ENCODE measurements around the gene NOTCH1.
A peak's percentile ranks its signal among the peaks of the same experiment; 100 is the strongest.
"Not testable (repeated sequence)": the region's sequence is repeated elsewhere in the genome, so short reads cannot be mapped to it uniquely, and the experiment has no call there.

Gene NOTCH1

GRCh38 chr9:136563646-136564325 is 17.9 kb upstream of the NOTCH1 start:
- H3K9ac ChIP-seq (ENCODE audit: low read depth in 1 of 2, low read length in 2 of 2) = no peak overlapping the region
- H3K27ac ChIP-seq (ENCODE audit: low read depth in 2 of 2, low read length in 2 of 2) = peak overlapping the region; percentile 46 to 52
- no peak overlapping the region for H3K4me3 ChIP-seq (ENCODE audit: low read length in 2 of 2)
- no peaks in the 10 kb centered on the region for H3K36me3 ChIP-seq (ENCODE audit: control insufficient read depth in 2 of 2, insufficient read depth in 2 of 2, low read length in 2 of 2)
- no peaks in the 10 kb centered on the region for H3K27me3 ChIP-seq (ENCODE audit: control insufficient read depth in 2 of 2, insufficient read depth in 2 of 2, low read length in 2 of 2)
- H3K4me1 ChIP-seq (ENCODE audit: control insufficient read depth in 2 of 2, insufficient read depth in 2 of 2, low read length in 2 of 2) = peaks cover 26 to 28% of the 10 kb centered on the region in 2 donors
- no peaks in the 10 kb centered on the region for H3K9me3 ChIP-seq (ENCODE audit: control insufficient read depth in 2 of 2, low read length in 2 of 2)

DNA sequence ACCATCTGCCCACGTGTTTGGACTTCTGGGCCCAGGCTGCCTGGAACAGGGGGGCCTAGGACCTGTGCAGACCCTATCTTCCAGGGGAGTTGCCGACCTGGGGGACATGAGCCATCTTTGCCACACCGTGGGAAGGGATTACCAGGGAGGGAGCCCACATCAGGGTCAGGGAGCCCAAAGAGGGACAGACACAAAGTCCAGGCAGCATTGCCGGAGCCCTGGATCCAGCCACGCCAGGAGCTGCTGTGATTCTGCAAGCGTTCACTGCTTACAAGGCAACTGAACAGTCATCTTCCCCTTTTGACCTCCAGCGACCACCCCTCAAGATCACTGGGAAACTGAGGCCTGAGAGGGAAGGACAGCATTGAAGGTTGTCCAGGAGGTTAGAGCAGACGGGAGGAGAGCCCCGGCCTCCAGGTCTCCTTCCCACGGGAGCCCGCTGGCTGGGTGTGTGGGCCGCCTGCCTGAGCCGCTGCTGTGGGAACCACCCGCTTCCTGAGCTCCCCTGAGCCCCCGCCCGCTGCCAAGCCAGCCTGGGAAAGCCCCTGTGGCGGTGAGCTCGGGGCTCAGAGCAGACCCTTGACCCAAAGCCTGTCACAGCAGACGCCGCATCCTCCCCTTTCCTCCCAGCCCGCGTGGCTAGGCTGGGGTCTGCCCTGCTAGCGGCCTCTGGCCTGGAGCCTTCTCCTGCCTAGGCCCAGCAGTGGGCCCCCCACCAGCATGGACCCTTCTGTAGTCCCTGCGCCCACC is 17.1 kb upstream of the NOTCH1 start:
- H3K4me3 ChIP-seq (ENCODE audit: low read length in 2 of 2) = no peak overlapping the region
- no peaks in the 10 kb centered on the region for H3K9me3 ChIP-seq (ENCODE audit: control insufficient read depth in 2 of 2, low read length in 2 of 2)
- no peaks in the 10 kb centered on the region for H3K27me3 ChIP-seq (ENCODE audit: control insufficient read depth in 2 of 2, insufficient read depth in 2 of 2, low read length in 2 of 2)
- no peak overlapping the region for H3K27ac ChIP-seq (ENCODE audit: low read depth in 2 of 2, low read length in 2 of 2)
- peaks cover 22 to 23% of the 10 kb centered on the region in 2 donors for H3K4me1 ChIP-seq (ENCODE audit: control insufficient read depth in 2 of 2, insufficient read depth in 2 of 2, low read length in 2 of 2)
- no peaks in the 10 kb centered on the region for H3K36me3 ChIP-seq (ENCODE audit: control insufficient read depth in 2 of 2, insufficient read depth in 2 of 2, low read length in 2 of 2)
- H3K9ac ChIP-seq (ENCODE audit: low read depth in 1 of 2, low read length in 2 of 2) = no peak overlapping the region

DNA sequence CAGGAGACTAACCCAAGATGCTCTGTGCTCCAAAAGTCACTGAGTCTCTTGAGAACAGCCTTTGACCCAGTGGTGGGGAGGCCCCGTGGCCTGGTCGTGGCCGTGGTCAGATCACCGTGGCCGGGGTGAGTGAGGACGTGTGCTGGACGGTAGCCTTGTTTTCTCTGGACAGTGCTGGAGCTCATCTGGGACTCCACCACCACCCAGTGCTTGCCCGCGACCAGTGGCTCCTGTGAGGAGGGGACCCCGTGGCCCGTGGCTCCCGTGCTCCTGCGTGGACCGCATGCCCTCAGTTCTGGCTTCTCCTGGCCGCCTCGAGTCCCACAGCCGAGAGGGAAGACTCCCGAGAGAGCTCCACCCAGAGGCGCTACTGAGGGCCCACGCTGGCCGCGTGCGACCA is 15.9 kb upstream of the NOTCH1 start:
- Histone ChIP-seq H3K4me1 (ENCODE audit: control insufficient read depth in 2 of 2, insufficient read depth in 2 of 2, low read length in 2 of 2) (peaks cover 19% of the 10 kb centered on the region in 2 donors), H3K36me3 (ENCODE audit: control insufficient read depth in 2 of 2, insufficient read depth in 2 of 2, low read length in 2 of 2) (no peaks in the 10 kb centered on the region), H3K27me3 (ENCODE audit: control insufficient read depth in 2 of 2, insufficient read depth in 2 of 2, low read length in 2 of 2) (no peaks in the 10 kb centered on the region), H3K9me3 (ENCODE audit: control insufficient read depth in 2 of 2, low read length in 2 of 2) (no peaks in the 10 kb centered on the region), H3K9ac (ENCODE audit: low read depth in 1 of 2, low read length in 2 of 2) (no peak overlapping the region), H3K27ac (ENCODE audit: low read depth in 2 of 2, low read length in 2 of 2) (no peak overlapping the region), H3K4me3 (ENCODE audit: low read length in 2 of 2) (no peak overlapping the region)

GRCh38 chr9:136560586-136560985 is 14.7 kb upstream of the NOTCH1 start:
- Histone ChIP-seq H3K4me1 (ENCODE audit: control insufficient read depth in 2 of 2, insufficient read depth in 2 of 2, low read length in 2 of 2) (peaks cover 13 to 18% of the 10 kb centered on the region in 2 donors), H3K27me3 (ENCODE audit: control insufficient read depth in 2 of 2, insufficient read depth in 2 of 2, low read length in 2 of 2) (no peaks in the 10 kb centered on the region)

DNA sequence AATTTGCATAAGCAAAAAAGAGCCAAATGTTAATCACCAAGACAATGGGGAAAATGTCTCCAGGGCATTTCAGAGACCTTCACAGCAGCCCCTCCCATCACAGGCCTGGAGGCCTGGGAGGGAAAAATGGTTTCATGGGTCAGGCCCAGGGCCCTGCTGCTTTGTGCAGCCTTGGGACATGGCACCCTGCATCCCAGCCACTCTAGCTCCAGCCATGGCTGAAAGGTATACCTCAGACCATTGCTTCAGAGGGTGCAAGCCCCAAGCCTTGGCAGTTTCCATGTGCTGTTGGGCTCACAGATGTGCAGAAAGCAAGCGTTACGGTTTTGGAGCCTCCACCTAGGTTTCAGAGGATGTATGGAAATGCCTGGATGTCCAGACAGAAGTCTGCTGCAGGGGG is 13.5 kb upstream of the NOTCH1 start:
- H3K9ac ChIP-seq (ENCODE audit: low read depth in 1 of 2, low read length in 2 of 2); H3K27me3 ChIP-seq (ENCODE audit: control insufficient read depth in 2 of 2, insufficient read depth in 2 of 2, low read length in 2 of 2); H3K4me3 ChIP-seq (ENCODE audit: low read length in 2 of 2); H3K27ac ChIP-seq (ENCODE audit: low read depth in 2 of 2, low read length in 2 of 2); H3K9me3 ChIP-seq (ENCODE audit: control insufficient read depth in 2 of 2, low read length in 2 of 2); H3K36me3 ChIP-seq (ENCODE audit: control insufficient read depth in 2 of 2, insufficient read depth in 2 of 2, low read length in 2 of 2); H3K4me1 ChIP-seq (ENCODE audit: control insufficient read depth in 2 of 2, insufficient read depth in 2 of 2, low read length in 2 of 2): not testable (repeated sequence)

More at GRCh38 chr9:136560586-136560985, 14.7 kb upstream of the NOTCH1 start:
- H3K9me3 ChIP-seq (ENCODE audit: control insufficient read depth in 2 of 2, low read length in 2 of 2) = no peaks in the 10 kb centered on the region
- no peak overlapping the region for H3K9ac ChIP-seq (ENCODE audit: low read depth in 1 of 2, low read length in 2 of 2)
- no peaks in the 10 kb centered on the region for H3K36me3 ChIP-seq (ENCODE audit: control insufficient read depth in 2 of 2, insufficient read depth in 2 of 2, low read length in 2 of 2)
- no peak overlapping the region for H3K4me3 ChIP-seq (ENCODE audit: low read length in 2 of 2)
- H3K27ac ChIP-seq (ENCODE audit: low read depth in 2 of 2, low read length in 2 of 2) = no peak overlapping the region

DNA sequence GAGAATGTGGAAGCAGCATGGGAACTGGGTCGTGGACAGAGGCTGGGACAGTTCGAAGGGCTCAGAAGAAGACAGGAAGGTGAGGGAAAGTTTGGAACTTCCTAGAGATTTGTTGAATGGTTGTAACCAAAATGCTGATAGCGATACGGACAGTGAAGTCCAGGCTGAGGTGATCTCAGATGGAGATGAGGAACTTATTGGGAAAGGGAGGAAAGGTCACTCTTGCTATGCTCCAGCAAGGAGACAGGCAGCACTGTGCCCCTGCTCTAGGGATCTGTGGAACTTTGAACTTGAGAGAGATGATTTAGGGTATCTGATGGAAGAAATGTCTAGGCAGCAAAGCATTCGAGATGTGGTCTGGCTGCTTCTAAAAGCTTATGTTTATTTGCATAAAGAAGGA is 13.0 kb upstream of the NOTCH1 start:
- H3K27ac ChIP-seq (ENCODE audit: low read depth in 2 of 2, low read length in 2 of 2); H3K4me1 ChIP-seq (ENCODE audit: control insufficient read depth in 2 of 2, insufficient read depth in 2 of 2, low read length in 2 of 2); H3K9ac ChIP-seq (ENCODE audit: low read depth in 1 of 2, low read length in 2 of 2); H3K36me3 ChIP-seq (ENCODE audit: control insufficient read depth in 2 of 2, insufficient read depth in 2 of 2, low read length in 2 of 2); H3K4me3 ChIP-seq (ENCODE audit: low read length in 2 of 2); H3K9me3 ChIP-seq (ENCODE audit: control insufficient read depth in 2 of 2, low read length in 2 of 2); H3K27me3 ChIP-seq (ENCODE audit: control insufficient read depth in 2 of 2, insufficient read depth in 2 of 2, low read length in 2 of 2): not testable (repeated sequence)

GRCh38 chr9:136558373-136558772 is 12.5 kb upstream of the NOTCH1 start:
- no peaks in the 10 kb centered on the region for H3K9me3 ChIP-seq (ENCODE audit: control insufficient read depth in 2 of 2, low read length in 2 of 2)
- no peaks in the 10 kb centered on the region for H3K27me3 ChIP-seq (ENCODE audit: control insufficient read depth in 2 of 2, insufficient read depth in 2 of 2, low read length in 2 of 2)
- no peak overlapping the region for H3K27ac ChIP-seq (ENCODE audit: low read depth in 2 of 2, low read length in 2 of 2)
- H3K4me1 ChIP-seq (ENCODE audit: control insufficient read depth in 2 of 2, insufficient read depth in 2 of 2, low read length in 2 of 2) = peaks cover 0 to 2% of the 10 kb centered on the region in 2 donors
- no peaks in the 10 kb centered on the region for H3K36me3 ChIP-seq (ENCODE audit: control insufficient read depth in 2 of 2, insufficient read depth in 2 of 2, low read length in 2 of 2)
- H3K9ac ChIP-seq (ENCODE audit: low read depth in 1 of 2, low read length in 2 of 2) = no peak overlapping the region
- no peak overlapping the region for H3K4me3 ChIP-seq (ENCODE audit: low read length in 2 of 2)

DNA sequence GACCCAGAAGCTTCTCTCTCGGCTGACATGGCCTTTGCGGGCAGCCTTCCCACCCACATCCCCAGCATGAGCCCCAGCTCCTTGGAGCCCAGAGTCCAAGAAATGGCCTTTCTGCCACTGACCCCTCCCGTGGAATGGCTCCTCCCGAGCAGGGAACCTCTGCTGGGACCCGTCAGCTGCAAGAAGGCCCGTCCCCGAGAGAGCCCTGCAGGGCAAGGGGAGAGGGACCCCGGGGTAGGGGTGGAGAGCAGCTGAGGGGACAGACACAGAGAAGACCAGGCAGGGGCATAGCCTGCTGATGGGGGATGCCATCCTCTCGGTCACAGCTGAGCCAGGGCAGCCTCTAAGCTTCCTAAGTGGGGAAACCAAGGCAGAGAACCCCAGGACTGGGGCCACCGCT is 11.2 kb upstream of the NOTCH1 start:
- no peak overlapping the region for H3K27ac ChIP-seq (ENCODE audit: low read depth in 2 of 2, low read length in 2 of 2)

GRCh38 chr9:136556166-136556565 is 10.3 kb upstream of the NOTCH1 start:
- Histone ChIP-seq H3K4me3 (ENCODE audit: low read length in 2 of 2) (no peak overlapping the region), H3K4me1 (ENCODE audit: control insufficient read depth in 2 of 2, insufficient read depth in 2 of 2, low read length in 2 of 2) (peaks cover 11 to 12% of the 10 kb centered on the region in 2 donors), H3K27ac (ENCODE audit: low read depth in 2 of 2, low read length in 2 of 2) (no peak overlapping the region), H3K27me3 (ENCODE audit: control insufficient read depth in 2 of 2, insufficient read depth in 2 of 2, low read length in 2 of 2) (no peaks in the 10 kb centered on the region), H3K36me3 (ENCODE audit: control insufficient read depth in 2 of 2, insufficient read depth in 2 of 2, low read length in 2 of 2) (no peaks in the 10 kb centered on the region), H3K9ac (ENCODE audit: low read depth in 1 of 2, low read length in 2 of 2) (no peak overlapping the region), H3K9me3 (ENCODE audit: control insufficient read depth in 2 of 2, low read length in 2 of 2) (no peaks in the 10 kb centered on the region)

More for the DNA sequence above, 11.2 kb upstream of the NOTCH1 start:
- H3K4me3 ChIP-seq (ENCODE audit: low read length in 2 of 2) = no peak overlapping the region
- H3K4me1 ChIP-seq (ENCODE audit: control insufficient read depth in 2 of 2, insufficient read depth in 2 of 2, low read length in 2 of 2) = peaks cover 5 to 8% of the 10 kb centered on the region in 2 donors
- H3K27me3 ChIP-seq (ENCODE audit: control insufficient read depth in 2 of 2, insufficient read depth in 2 of 2, low read length in 2 of 2) = no peaks in the 10 kb centered on the region
- H3K36me3 ChIP-seq (ENCODE audit: control insufficient read depth in 2 of 2, insufficient read depth in 2 of 2, low read length in 2 of 2) = no peaks in the 10 kb centered on the region
- no peaks in the 10 kb centered on the region for H3K9me3 ChIP-seq (ENCODE audit: control insufficient read depth in 2 of 2, low read length in 2 of 2)
- H3K9ac ChIP-seq (ENCODE audit: low read depth in 1 of 2, low read length in 2 of 2) = no peak overlapping the region

DNA sequence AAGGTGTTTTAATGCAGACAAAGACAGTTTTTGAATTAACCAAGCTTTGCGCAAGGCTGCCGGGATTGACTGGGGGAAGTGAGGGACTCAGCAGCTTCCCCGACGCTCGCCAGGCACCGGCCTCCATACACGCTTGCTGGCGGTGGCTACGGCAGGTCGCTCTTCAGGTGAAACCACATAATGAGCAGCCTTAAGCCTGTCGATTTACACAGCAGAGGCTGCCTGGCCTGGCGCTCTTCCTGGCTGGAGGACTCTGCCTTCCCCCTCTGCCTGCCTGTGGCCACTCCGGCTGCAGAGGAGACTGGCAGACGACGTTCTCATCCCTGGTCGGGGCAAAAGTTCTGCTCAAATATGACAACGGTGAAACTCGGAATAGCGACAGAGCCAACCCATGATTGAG is 9.0 kb upstream of the NOTCH1 start:
- Histone ChIP-seq H3K27ac (ENCODE audit: low read depth in 2 of 2, low read length in 2 of 2) (no peak overlapping the region), H3K9me3 (ENCODE audit: control insufficient read depth in 2 of 2, low read length in 2 of 2) (no peaks in the 10 kb centered on the region), H3K36me3 (ENCODE audit: control insufficient read depth in 2 of 2, insufficient read depth in 2 of 2, low read length in 2 of 2) (no peaks in the 10 kb centered on the region), H3K27me3 (ENCODE audit: control insufficient read depth in 2 of 2, insufficient read depth in 2 of 2, low read length in 2 of 2) (no peaks in the 10 kb centered on the region), H3K4me1 (ENCODE audit: control insufficient read depth in 2 of 2, insufficient read depth in 2 of 2, low read length in 2 of 2) (peaks cover 14 to 23% of the 10 kb centered on the region in 2 donors), H3K9ac (ENCODE audit: low read depth in 1 of 2, low read length in 2 of 2) (no peak overlapping the region), H3K4me3 (ENCODE audit: low read length in 2 of 2) (no peak overlapping the region)

Measured in mucosa of rectum (tissue), 2 donors.